Thoracic aorta (tissue), 2 donors: ENCODE measurements around the gene BAZ1B. TPM values are rescaled to one million over a fixed set of nuclear protein-coding genes. Genes with fewer than 3 reads are reported as not detected.

Experiments
- ATAC-seq: fragments of 150-250 bp; one replicate; pipeline ENCODE4 v1.8.0; 2017; ENCODE audit warnings: low read depth; ENCODE audit not compliant: insufficient number of reproducible peaks, low FRiP score
- DNase-seq: peaks from one replicate; pipeline ENCODE4 v3.0.0-alpha.2; 2020; ENCODE audit warnings: low spot score
- H3K27ac ChIP-seq, 2 donors: fragments of 200-600 bp; sonication (generic); 1 replicate in 1 of 2; 2 replicates in 1 of 2; pipeline ENCODE4 v1.5.1; 2016; ENCODE audit warnings: mild to moderate bottlenecking in 2 of 2, moderate library complexity in 2 of 2
- H3K27me3 ChIP-seq: fragments of 200-600 bp; sonication (generic); replicated peaks from 2 replicates; pipeline ENCODE4 v1.6.0; 2016; ENCODE audit warnings: mild to moderate bottlenecking; ENCODE audit not compliant: insufficient read depth
- H3K36me3 ChIP-seq: fragments of 200-600 bp; sonication (generic); one replicate; pipeline ENCODE4 v1.5.1; 2016
- H3K4me1 ChIP-seq, 2 donors: fragments of 200-600 bp; sonication (generic); 1 replicate in 1 of 2; 2 replicates in 1 of 2; pipeline versions ENCODE4 v1.5.1 to v1.6.0; 2016; ENCODE audit warnings: low read depth in 2 of 2, mild to moderate bottlenecking in 1 of 2; ENCODE audit not compliant: control insufficient read depth in 1 of 2
- H3K4me3 ChIP-seq: fragments of 200-600 bp; sonication (generic); 2 replicates; pipeline ENCODE4 v1.5.1; 2016; ENCODE audit warnings: mild to moderate bottlenecking
- H3K9me3 ChIP-seq: fragments of 200-600 bp; sonication (generic); 2 replicates; pipeline ENCODE4 v1.5.1; 2016
- total RNA-seq, 2 donors: library from RNA; depleted of rRNA; stranded (reverse); fragments of >200 nt; gene quantifications; one replicate each; pipeline versions ENCODE4 v1.1.0 to v1.2.3, GENCODE V29; 2016
- TF ChIP-seq, protein P1 (sequence below): fragments of 200-600 bp; sonication (generic); IDR thresholded peaks from one replicate; pipeline ENCODE4 v1.5.1; 2019; ENCODE audit warnings: antibody characterized with exemption

The BAZ1B gene
- total RNA-seq, 2 donors from 2014 or later, result 43.9 to 65.3 TPM

DNA sequence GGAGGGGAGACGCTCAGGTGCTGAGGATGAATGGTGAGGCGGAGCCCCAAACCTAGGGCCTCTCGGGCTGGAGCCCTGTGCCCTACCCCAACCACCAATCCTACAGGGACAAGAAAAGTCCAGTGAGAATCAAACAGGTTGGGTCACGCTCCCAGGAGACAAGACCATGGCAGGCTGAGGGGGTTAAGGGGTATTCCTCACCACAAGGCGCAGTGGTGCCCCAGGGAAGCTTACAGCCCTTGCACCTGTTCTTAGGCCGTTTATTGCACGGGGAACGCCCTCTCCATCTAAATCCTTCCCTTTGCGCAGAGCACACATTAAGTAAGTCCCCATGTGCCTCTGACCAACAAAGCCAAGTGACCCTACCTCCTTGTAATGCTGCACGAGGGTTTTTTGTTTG is 85.0 kb downstream of the BAZ1B start:
- TF ChIP-seq, protein P1, sequence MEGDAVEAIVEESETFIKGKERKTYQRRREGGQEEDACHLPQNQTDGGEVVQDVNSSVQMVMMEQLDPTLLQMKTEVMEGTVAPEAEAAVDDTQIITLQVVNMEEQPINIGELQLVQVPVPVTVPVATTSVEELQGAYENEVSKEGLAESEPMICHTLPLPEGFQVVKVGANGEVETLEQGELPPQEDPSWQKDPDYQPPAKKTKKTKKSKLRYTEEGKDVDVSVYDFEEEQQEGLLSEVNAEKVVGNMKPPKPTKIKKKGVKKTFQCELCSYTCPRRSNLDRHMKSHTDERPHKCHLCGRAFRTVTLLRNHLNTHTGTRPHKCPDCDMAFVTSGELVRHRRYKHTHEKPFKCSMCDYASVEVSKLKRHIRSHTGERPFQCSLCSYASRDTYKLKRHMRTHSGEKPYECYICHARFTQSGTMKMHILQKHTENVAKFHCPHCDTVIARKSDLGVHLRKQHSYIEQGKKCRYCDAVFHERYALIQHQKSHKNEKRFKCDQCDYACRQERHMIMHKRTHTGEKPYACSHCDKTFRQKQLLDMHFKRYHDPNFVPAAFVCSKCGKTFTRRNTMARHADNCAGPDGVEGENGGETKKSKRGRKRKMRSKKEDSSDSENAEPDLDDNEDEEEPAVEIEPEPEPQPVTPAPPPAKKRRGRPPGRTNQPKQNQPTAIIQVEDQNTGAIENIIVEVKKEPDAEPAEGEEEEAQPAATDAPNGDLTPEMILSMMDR, result no peak
- no peaks in the 10 kb centered on the region for H3K27me3 ChIP-seq
- H3K4me3 ChIP-seq, result no peak overlapping the region
- H3K27ac ChIP-seq, result no peak overlapping the region
- DNase-seq (no peak), ATAC-seq (no peak)
- H3K9me3 ChIP-seq, result no peaks in the 10 kb centered on the region
- H3K4me1 ChIP-seq, result peaks cover 0 to 14% of the 10 kb centered on the region in 2 donors
- H3K36me3 ChIP-seq, result peaks cover 3% of the 10 kb centered on the region

GRCh38 chr7:73436031-73436929 is 85.8 kb downstream of the BAZ1B start:
- TF ChIP-seq, protein P1, result no peak
- H3K27ac ChIP-seq, result no peak overlapping the region
- H3K36me3 ChIP-seq, result no peaks in the 10 kb centered on the region
- ATAC-seq, result no peak
- no peak overlapping the region for H3K4me3 ChIP-seq
- peaks cover 0 to 14% of the 10 kb centered on the region in 2 donors for H3K4me1 ChIP-seq
- no peaks in the 10 kb centered on the region for H3K9me3 ChIP-seq
- DNase-seq, result no peak
- no peaks in the 10 kb centered on the region for H3K27me3 ChIP-seq

DNA sequence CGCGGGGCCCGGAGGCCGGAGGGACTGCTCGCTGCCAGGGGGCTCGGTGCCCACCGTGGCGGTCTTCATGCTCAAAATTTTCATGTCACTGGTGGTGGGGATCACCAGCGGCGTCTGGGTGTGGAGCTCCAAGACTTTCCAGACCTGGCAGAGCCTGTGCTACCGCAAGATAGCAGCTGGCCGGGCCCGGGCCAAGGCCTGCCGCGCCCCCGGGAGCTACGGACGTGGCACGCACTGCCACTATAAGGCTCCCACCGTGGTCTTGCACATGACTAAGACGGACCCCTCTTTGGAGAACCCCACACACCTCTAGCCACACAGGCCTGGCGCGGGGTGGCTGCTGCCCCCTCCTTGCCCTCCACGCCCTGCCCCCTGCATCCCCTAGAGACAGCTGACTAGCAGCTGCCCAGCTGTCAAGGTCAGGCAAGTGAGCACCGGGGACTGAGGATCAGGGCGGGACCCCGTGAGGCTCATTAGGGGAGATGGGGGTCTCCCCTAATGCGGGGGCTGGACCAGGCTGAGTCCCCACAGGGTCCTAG is 86.6 kb downstream of the BAZ1B start:
- DNase-seq (no peak), ATAC-seq (no peak)
- peaks cover 0 to 14% of the 10 kb centered on the region in 2 donors for H3K4me1 ChIP-seq
- H3K9me3 ChIP-seq, result no peaks in the 10 kb centered on the region
- no peaks in the 10 kb centered on the region for H3K27me3 ChIP-seq
- no peak overlapping the region for H3K4me3 ChIP-seq
- no peaks in the 10 kb centered on the region for H3K36me3 ChIP-seq
- TF ChIP-seq, protein P1, result no peak
- no peak overlapping the region for H3K27ac ChIP-seq

- Histone ChIP-seq H3K27me3 (no peaks in the 10 kb centered on the region), H3K4me1 (peaks cover 0 to 14% of the 10 kb centered on the region in 2 donors), H3K4me3 (no peak overlapping the region), H3K9me3 (no peaks in the 10 kb centered on the region), H3K27ac (no peak overlapping the region), H3K36me3 (no peaks in the 10 kb centered on the region)
- TF ChIP-seq, protein P1, result no peak
- DNase-seq, result no peak
- ATAC-seq, result no peak
Measured at GRCh38 chr7:73434701-73435069, 87.4 kb downstream of the BAZ1B start.

DNA sequence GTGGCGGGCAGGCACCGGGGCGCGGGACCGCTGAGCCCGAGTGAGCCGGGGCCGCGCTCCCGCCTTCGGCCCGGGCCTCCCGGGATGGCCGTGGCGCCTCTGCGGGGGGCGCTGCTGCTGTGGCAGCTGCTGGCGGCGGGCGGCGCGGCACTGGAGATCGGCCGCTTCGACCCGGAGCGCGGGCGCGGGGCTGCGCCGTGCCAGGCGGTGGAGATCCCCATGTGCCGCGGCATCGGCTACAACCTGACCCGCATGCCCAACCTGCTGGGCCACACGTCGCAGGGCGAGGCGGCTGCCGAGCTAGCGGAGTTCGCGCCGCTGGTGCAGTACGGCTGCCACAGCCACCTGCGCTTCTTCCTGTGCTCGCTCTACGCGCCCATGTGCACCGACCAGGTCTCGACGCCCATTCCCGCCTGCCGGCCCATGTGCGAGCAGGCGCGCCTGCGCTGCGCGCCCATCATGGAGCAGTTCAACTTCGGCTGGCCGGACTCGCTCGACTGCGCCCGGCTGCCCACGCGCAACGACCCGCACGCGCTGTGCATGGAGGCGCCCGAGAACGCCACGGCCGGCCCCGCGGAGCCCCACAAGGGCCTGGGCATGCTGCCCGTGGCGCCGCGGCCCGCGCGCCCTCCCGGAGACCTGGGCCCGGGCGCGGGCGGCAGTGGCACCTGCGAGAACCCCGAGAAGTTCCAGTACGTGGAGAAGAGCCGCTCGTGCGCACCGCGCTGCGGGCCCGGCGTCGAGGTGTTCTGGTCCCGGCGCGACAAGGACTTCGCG is 88.0 kb downstream of the BAZ1B start:
- TF ChIP-seq, protein P1, result no peak
- H3K4me1 ChIP-seq, result peaks cover 0 to 14% of the 10 kb centered on the region in 2 donors
- no peaks in the 10 kb centered on the region for H3K36me3 ChIP-seq
- peak overlapping the region; percentile 70 for H3K4me3 ChIP-seq
- no peak overlapping the region for H3K27ac ChIP-seq
- DNase-seq (no peak), ATAC-seq (no peak)
- no peaks in the 10 kb centered on the region for H3K27me3 ChIP-seq
- no peaks in the 10 kb centered on the region for H3K9me3 ChIP-seq
